ENCODE data around the gene STPG3.

Gene STPG3

GRCh38 chr9:137217276-137218211, 33.5 kb upstream of the STPG3 start:
- no peak overlapping the region for H3K4me3 ChIP-seq (replicated peaks; ENCODE audit: insufficient read depth, low read length)
- no peak for TF ChIP-seq CTCF (IDR thresholded peaks at IDR 0.05; ENCODE audit: insufficient read depth, low read length)
- TF ChIP-seq REST (IDR thresholded peaks at IDR 0.05; ENCODE audit: insufficient replicate concordance, low read depth), result no peak
- TF ChIP-seq SPI1 (IDR thresholded peaks at IDR 0.05; ENCODE audit: borderline replicate concordance, low read depth), result no peak
- no peak for TF ChIP-seq POLR2AphosphoS5 (IDR thresholded peaks at IDR 0.05; ENCODE audit: low read depth)
- no peak for TF ChIP-seq GABPA (IDR thresholded peaks at IDR 0.05; ENCODE audit: low read depth)
- H3K27me3 ChIP-seq (ENCODE audit: insufficient read depth, poor library complexity, severe bottlenecking), result no peaks in the 10 kb centered on the region
- H3K27ac ChIP-seq (replicated peaks), result no peak overlapping the region
- no peak for DNase-seq (ENCODE audit: low read depth in 1 of 2, low spot score in 1 of 2)

- no peak overlapping the region for H3K27ac ChIP-seq (replicated peaks)
- TF ChIP-seq POLR2AphosphoS5 (IDR thresholded peaks at IDR 0.05; ENCODE audit: low read depth), result no peak; the same call in 1 of the 2 replicates
- no peak for TF ChIP-seq CTCF (IDR thresholded peaks at IDR 0.05; ENCODE audit: insufficient read depth, low read length)
- TF ChIP-seq SPI1 (IDR thresholded peaks at IDR 0.05; ENCODE audit: borderline replicate concordance, low read depth), result no peak
- no peak for TF ChIP-seq GABPA (IDR thresholded peaks at IDR 0.05; ENCODE audit: low read depth)
- TF ChIP-seq REST (IDR thresholded peaks at IDR 0.05; ENCODE audit: insufficient replicate concordance, low read depth), result no peak
- H3K27me3 ChIP-seq (ENCODE audit: insufficient read depth, poor library complexity, severe bottlenecking), result no peaks in the 10 kb centered on the region
- H3K4me3 ChIP-seq (replicated peaks; ENCODE audit: insufficient read depth, low read length), result no peak overlapping the region
- no peak for DNase-seq (ENCODE audit: low read depth in 1 of 2, low spot score in 1 of 2)
Measured at GRCh38 chr9:137218212-137218753, 32.8 kb upstream of the STPG3 start.

GRCh38 chr9:137218754-137219271, 32.3 kb upstream of the STPG3 start:
- DNase-seq (ENCODE audit: low read depth in 1 of 2, low spot score in 1 of 2), result no peak
- no peak for TF ChIP-seq GABPA (IDR thresholded peaks at IDR 0.05; ENCODE audit: low read depth)
- TF ChIP-seq POLR2AphosphoS5 (IDR thresholded peaks at IDR 0.05; ENCODE audit: low read depth), result no peak
- Histone ChIP-seq H3K27ac (replicated peaks) (no peak overlapping the region), H3K4me3 (replicated peaks; ENCODE audit: insufficient read depth, low read length) (no peak overlapping the region), H3K27me3 (ENCODE audit: insufficient read depth, poor library complexity, severe bottlenecking) (no peaks in the 10 kb centered on the region)

GRCh38 chr9:137219757-137220316, 31.2 kb upstream of the STPG3 start:
- H3K27ac ChIP-seq (replicated peaks), result no peak overlapping the region
- no peak for DNase-seq (ENCODE audit: low read depth in 1 of 2, low spot score in 1 of 2)
- TF ChIP-seq REST (IDR thresholded peaks at IDR 0.05; ENCODE audit: insufficient replicate concordance, low read depth) (no peak), SPI1 (IDR thresholded peaks at IDR 0.05; ENCODE audit: borderline replicate concordance, low read depth) (no peak), CTCF (IDR thresholded peaks at IDR 0.05; ENCODE audit: insufficient read depth, low read length) (no peak), POLR2AphosphoS5 (IDR thresholded peaks at IDR 0.05; ENCODE audit: low read depth) (no peak), GABPA (IDR thresholded peaks at IDR 0.05; ENCODE audit: low read depth) (no peak)

More at GRCh38 chr9:137219757-137220316, 31.2 kb upstream of the STPG3 start:
- Histone ChIP-seq H3K4me3 (replicated peaks; ENCODE audit: insufficient read depth, low read length) (no peak overlapping the region), H3K27me3 (ENCODE audit: insufficient read depth, poor library complexity, severe bottlenecking) (no peaks in the 10 kb centered on the region)
